ENCODE data around the gene COTL1. TPM values are rescaled to one million over a fixed set of nuclear protein-coding genes. Genes with fewer than 3 reads are reported as not detected.

COTL1 gene
- total and polyA plus RNA-seq, 8 donors: 92.7 to 206 (median 119) TPM

DNA sequence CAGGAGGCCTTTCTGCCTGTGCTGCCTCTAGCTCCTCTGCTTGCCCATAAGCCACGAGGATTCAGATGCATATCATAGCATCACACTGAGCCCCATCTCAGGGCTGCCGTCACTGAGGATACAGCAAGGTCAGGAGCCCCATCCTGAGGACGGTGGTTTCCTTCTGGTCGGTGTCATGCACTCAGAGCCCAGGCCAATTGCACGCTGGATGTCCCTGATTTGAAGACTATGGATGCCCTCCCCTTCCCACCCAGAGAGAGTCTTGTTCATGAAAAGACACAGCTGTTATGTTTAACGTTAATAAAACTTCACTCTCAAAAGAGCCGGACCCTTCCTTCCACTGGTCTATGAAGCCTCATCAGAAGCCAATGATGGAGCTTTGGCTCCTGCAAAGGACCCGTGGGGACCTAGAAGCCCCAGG is 19.9 kb downstream of the COTL1 start:
- DNase-seq (peak in 2 of 4 donors; percentile 66 to 70), ATAC-seq (no peak)
- Histone ChIP-seq H3K4me3 (no peak overlapping the region), H3K27ac (peak overlapping the region; percentile 44 to 90), H3K4me1 (peaks cover 34 to 97% of the 10 kb centered on the region in 2 donors), H3K9me3 (no peaks in the 10 kb centered on the region), H3K27me3 (no peaks in the 10 kb centered on the region), H3K36me3 (no peaks in the 10 kb centered on the region)
- intact Hi-C loops (cut with DNase I): no loop called here
- TF ChIP-seq, protein P1, sequence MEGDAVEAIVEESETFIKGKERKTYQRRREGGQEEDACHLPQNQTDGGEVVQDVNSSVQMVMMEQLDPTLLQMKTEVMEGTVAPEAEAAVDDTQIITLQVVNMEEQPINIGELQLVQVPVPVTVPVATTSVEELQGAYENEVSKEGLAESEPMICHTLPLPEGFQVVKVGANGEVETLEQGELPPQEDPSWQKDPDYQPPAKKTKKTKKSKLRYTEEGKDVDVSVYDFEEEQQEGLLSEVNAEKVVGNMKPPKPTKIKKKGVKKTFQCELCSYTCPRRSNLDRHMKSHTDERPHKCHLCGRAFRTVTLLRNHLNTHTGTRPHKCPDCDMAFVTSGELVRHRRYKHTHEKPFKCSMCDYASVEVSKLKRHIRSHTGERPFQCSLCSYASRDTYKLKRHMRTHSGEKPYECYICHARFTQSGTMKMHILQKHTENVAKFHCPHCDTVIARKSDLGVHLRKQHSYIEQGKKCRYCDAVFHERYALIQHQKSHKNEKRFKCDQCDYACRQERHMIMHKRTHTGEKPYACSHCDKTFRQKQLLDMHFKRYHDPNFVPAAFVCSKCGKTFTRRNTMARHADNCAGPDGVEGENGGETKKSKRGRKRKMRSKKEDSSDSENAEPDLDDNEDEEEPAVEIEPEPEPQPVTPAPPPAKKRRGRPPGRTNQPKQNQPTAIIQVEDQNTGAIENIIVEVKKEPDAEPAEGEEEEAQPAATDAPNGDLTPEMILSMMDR (IDR thresholded peaks at IDR 0.05): no peak

GRCh38 chr16:84597528-84597896 is 20.4 kb downstream of the COTL1 start:
- intact Hi-C loops (cut with DNase I): no loop called here
- TF ChIP-seq, protein P1 (IDR thresholded peaks at IDR 0.05): no peak
- peak; percentile 18 for ATAC-seq
- Histone ChIP-seq H3K36me3 (no peaks in the 10 kb centered on the region), H3K27ac (peak overlapping the region; percentile 44 to 90), H3K4me1 (peaks cover 30 to 94% of the 10 kb centered on the region in 2 donors), H3K9me3 (no peaks in the 10 kb centered on the region), H3K27me3 (no peaks in the 10 kb centered on the region), H3K4me3 (no peak overlapping the region)
- DNase-seq: peak in 1 of 4 donors; percentile 56

DNA sequence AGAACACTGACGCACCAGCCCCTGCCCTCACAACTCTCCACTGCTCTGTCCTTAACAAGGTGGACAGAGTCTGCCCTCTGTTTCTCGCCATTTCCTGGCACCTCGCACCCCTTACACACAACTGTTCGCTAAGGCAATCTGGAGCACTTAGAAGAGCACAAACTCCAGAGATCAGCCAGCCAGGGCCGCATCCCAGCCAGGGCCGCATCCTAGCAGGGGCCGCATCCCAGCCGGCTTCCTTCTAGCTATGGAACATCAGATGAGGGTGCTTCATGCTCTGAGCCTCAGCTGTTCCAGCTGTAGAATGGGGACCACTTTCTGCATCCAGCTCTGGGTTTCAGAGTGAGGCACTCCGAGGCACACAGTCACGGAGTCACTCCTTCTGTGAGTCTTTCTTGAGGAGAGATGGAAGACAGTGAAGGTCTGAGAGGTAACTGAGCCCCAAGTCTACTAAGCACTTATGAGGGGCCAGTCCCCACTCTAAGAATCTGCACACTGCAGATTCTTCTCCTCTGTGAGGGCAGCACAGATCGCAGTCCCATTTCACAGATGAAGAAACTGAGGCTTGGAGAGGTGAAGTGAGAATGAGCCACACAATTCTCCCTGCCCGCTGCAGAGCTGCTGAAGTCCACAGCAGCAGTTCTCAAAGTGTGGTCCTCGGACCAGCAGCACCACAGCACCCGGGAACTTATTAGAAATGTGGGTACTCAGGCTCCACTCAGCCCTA is 20.9 kb downstream of the COTL1 start:
- intact Hi-C loops (cut with DNase I): no loop called here
- DNase-seq (no peak), ATAC-seq (no peak)
- Histone ChIP-seq H3K9me3 (no peaks in the 10 kb centered on the region), H3K27me3 (no peaks in the 10 kb centered on the region), H3K4me3 (no peak overlapping the region), H3K27ac (peak overlapping the region; percentile 44 to 90), H3K4me1 (peaks cover 30 to 88% of the 10 kb centered on the region in 2 donors), H3K36me3 (no peaks in the 10 kb centered on the region)
- TF ChIP-seq, protein P1 (IDR thresholded peaks at IDR 0.05): no peak

GRCh38 chr16:84596161-84596560 is 21.7 kb downstream of the COTL1 start:
- Histone ChIP-seq H3K27me3 (no peaks in the 10 kb centered on the region), H3K27ac (peak overlapping the region in 1 of 2 donors; percentile 90), H3K36me3 (no peaks in the 10 kb centered on the region), H3K4me1 (peaks cover 30 to 80% of the 10 kb centered on the region in 2 donors), H3K4me3 (no peak overlapping the region), H3K9me3 (no peaks in the 10 kb centered on the region)
- no peak for ATAC-seq
- DNase-seq: no peak
- TF ChIP-seq, protein P1 (IDR thresholded peaks at IDR 0.05): no peak
- intact Hi-C loops (cut with DNase I): no loop called here

- H3K27me3 ChIP-seq: no peaks in the 10 kb centered on the region
- H3K4me3 ChIP-seq: peak overlapping the region in 1 of 2 donors; percentile 20
- intact Hi-C loops (cut with DNase I): no loop called here
- peak in 1 of 4 donors; percentile 62 for DNase-seq
- no peak for ATAC-seq
- peaks cover 27 to 69% of the 10 kb centered on the region in 2 donors for H3K4me1 ChIP-seq
- peaks cover 0 to 2% of the 10 kb centered on the region in 2 donors for H3K36me3 ChIP-seq
- peak overlapping the region; percentile 17 to 89 for H3K27ac ChIP-seq
- H3K9me3 ChIP-seq: no peaks in the 10 kb centered on the region
- TF ChIP-seq, protein P1 (IDR thresholded peaks at IDR 0.05): no peak
Observed at GRCh38 chr16:84595052-84595481, 22.8 kb downstream of the COTL1 start.
